ENCODE measurements around the gene HEXB.

GRCh38 chr5:74765929-74766328 is 80.9 kb downstream of the HEXB start:
- no peak for TF ChIP-seq CTCF (IDR thresholded peaks at IDR 0.05; ENCODE audit: low read length)
- no peak for TF ChIP-seq EZH2 (optimal IDR thresholded peaks at IDR 0.05; ENCODE audit: low read depth, low read length)
